Measurements from ENCODE around the gene GABBR1.

- TF ChIP-seq, protein P1, sequence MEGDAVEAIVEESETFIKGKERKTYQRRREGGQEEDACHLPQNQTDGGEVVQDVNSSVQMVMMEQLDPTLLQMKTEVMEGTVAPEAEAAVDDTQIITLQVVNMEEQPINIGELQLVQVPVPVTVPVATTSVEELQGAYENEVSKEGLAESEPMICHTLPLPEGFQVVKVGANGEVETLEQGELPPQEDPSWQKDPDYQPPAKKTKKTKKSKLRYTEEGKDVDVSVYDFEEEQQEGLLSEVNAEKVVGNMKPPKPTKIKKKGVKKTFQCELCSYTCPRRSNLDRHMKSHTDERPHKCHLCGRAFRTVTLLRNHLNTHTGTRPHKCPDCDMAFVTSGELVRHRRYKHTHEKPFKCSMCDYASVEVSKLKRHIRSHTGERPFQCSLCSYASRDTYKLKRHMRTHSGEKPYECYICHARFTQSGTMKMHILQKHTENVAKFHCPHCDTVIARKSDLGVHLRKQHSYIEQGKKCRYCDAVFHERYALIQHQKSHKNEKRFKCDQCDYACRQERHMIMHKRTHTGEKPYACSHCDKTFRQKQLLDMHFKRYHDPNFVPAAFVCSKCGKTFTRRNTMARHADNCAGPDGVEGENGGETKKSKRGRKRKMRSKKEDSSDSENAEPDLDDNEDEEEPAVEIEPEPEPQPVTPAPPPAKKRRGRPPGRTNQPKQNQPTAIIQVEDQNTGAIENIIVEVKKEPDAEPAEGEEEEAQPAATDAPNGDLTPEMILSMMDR (IDR thresholded peaks at IDR 0.05), result no peak
- no peak for TF ChIP-seq EZH2 (IDR thresholded peaks at IDR 0.05; ENCODE audit: borderline replicate concordance, insufficient read depth, low read depth, low read length, poor library complexity, severe bottlenecking)
Measured at GRCh38 chr6:29631860-29632731, 887 bp downstream of the GABBR1 start.
